Endometrium (tissue), 2 donors: Measurements from ENCODE around the gene INHBC.
A peak's percentile ranks its signal among the peaks of the same experiment; 100 is the strongest.
"Not testable (repeated sequence)": the region's sequence is repeated elsewhere in the genome, so short reads cannot be mapped to it uniquely, and the experiment has no call there.

Experiments
- FAIRE-seq: peaks from 2 replicates; lab custom pipeline; 2012; peaks lifted over from hg19 to GRCh38; lab: Jason Lieb, UNC
- donor health status: control.
- donor health status: control.

Gene INHBC

GRCh38 chr12:57487055-57487596, 52.5 kb downstream of the INHBC start:
- FAIRE-seq, result no peak

GRCh38 chr12:57487597-57488401, 53.2 kb downstream of the INHBC start, which contains the start of gene MARS1:
Gene MARS1 (plus strand): TSS chr12:57488068. CDS start chr12:57488091, 23 bp downstream.
- peak; percentile 87 for FAIRE-seq

- no peak for FAIRE-seq
Measured at GRCh38 chr12:57488402-57489156, 54.0 kb downstream of the INHBC start.

- FAIRE-seq, result no peak
Measured at GRCh38 chr12:57489157-57489641, 54.6 kb downstream of the INHBC start.

- no peak for FAIRE-seq
Measured at GRCh38 chr12:57490126-57490525, 55.5 kb downstream of the INHBC start.

- no peak for FAIRE-seq
Measured at GRCh38 chr12:57491393-57492280, 57.1 kb downstream of the INHBC start.

- not testable (repeated sequence) for FAIRE-seq
Measured at GRCh38 chr12:57495051-57495701, 60.6 kb downstream of the INHBC start.

GRCh38 chr12:57496822-57497221, 62.2 kb downstream of the INHBC start:
- FAIRE-seq, result no peak

GRCh38 chr12:57497223-57498131, 62.9 kb downstream of the INHBC start:
- FAIRE-seq, result no peak

- no peak for FAIRE-seq
Measured at GRCh38 chr12:57498132-57498502, 63.5 kb downstream of the INHBC start.

GRCh38 chr12:57498571-57498970, 64.0 kb downstream of the INHBC start:
- FAIRE-seq, result no peak

- no peak for FAIRE-seq
Measured at GRCh38 chr12:57500213-57500612, 65.6 kb downstream of the INHBC start.
